HepG2 (cell line): ENCODE measurements around the gene UBE2O. TPM values are rescaled to one million over a fixed set of nuclear protein-coding genes. Genes with fewer than 3 reads are reported as not detected.

Experiments
- ARID2 ChIP-seq: sonication (generic); formaldehyde crosslinking; IDR thresholded peaks from 2 replicates; pipeline ENCODE4 v1.8.1; 2022; ENCODE audit warnings: mild to moderate bottlenecking, missing genetic modification reagents, borderline replicate concordance
- ATM ChIP-seq: fragments of 450-650 bp; IDR thresholded peaks from 2 replicates; pipeline ENCODE4 v1.7.1; 2017; ENCODE audit warnings: mild to moderate bottlenecking, borderline replicate concordance
- HNRNPK ChIP-seq: fragments of 200-400 bp; formaldehyde crosslinking; IDR thresholded peaks from 2 replicates; pipeline ENCODE4 v1.6.1; 2018; ENCODE audit warnings: low read length, low read depth, moderate library complexity, mild to moderate bottlenecking; ENCODE audit not compliant: poor library complexity, severe bottlenecking
- PRPF4 ChIP-seq: fragments of 200-400 bp; formaldehyde crosslinking; IDR thresholded peaks from 2 replicates; pipeline ENCODE4 v1.6.1; 2016; ENCODE audit warnings: low read length, low read depth; ENCODE audit not compliant: poor library complexity, severe bottlenecking
- XRCC5 ChIP-seq: fragments of 200-400 bp; formaldehyde crosslinking; optimal IDR thresholded peaks from 2 replicates; pipeline ENCODE3; 2017; ENCODE audit warnings: mild to moderate bottlenecking, low read length
- ZBTB42 ChIP-seq: sonication (generic); formaldehyde crosslinking; IDR thresholded peaks from 2 replicates; pipeline ENCODE4 v1.5.0; 2020; ENCODE audit warnings: mild to moderate bottlenecking, missing genetic modification reagents
- ZNF180 ChIP-seq: sonication (generic); formaldehyde crosslinking; IDR thresholded peaks from 2 replicates; pipeline ENCODE4 v1.4.0; 2020; ENCODE audit warnings: low read depth, missing genetic modification reagents, borderline replicate concordance
- ZNF337 ChIP-seq: sonication (generic); formaldehyde crosslinking; IDR thresholded peaks from 2 replicates; pipeline ENCODE4 v1.5.1; 2020; ENCODE audit warnings: missing genetic modification reagents, low read depth, mild to moderate bottlenecking, borderline replicate concordance
- ZNF562 ChIP-seq: sonication (generic); formaldehyde crosslinking; IDR thresholded peaks from 2 replicates; pipeline ENCODE4 v1.8.0; 2022; ENCODE audit warnings: missing genetic modification reagents, borderline replicate concordance
- ZNF644 ChIP-seq: IDR thresholded peaks from 2 replicates; pipeline ENCODE4 v1.6.1; 2016; ENCODE audit warnings: low read depth
- ZNF720 ChIP-seq: sonication (generic); formaldehyde crosslinking; IDR thresholded peaks from 2 replicates; pipeline ENCODE4 v1.4.0; 2020; ENCODE audit warnings: missing genetic modification reagents
- ZNF775 ChIP-seq: sonication (generic); formaldehyde crosslinking; IDR thresholded peaks from 2 replicates; pipeline ENCODE4 v1.4.0; 2020; ENCODE audit warnings: missing genetic modification reagents, mild to moderate bottlenecking, moderate library complexity, borderline replicate concordance
- ZNF883 ChIP-seq: sonication (generic); formaldehyde crosslinking; IDR thresholded peaks from 2 replicates; pipeline ENCODE4 v1.5.1; 2020; ENCODE audit warnings: mild to moderate bottlenecking, missing genetic modification reagents; ENCODE audit errors: not compliant biosample characterization
- polyA plus RNA-seq, 8 experiments: library from polyadenylated mRNA; depleted of rRNA in 3 of 8; stranded (reverse) in 7 of 8; unstranded in 1 of 8; fragments of >200 nt; fragmentation: Illumina TruSeq in 4 of 8; extraction: Trizol in 4 of 8; gene quantifications; 2 replicates each; pipeline versions ENCODE4 v1.2.1 to v1.2.3, GENCODE V29; 2011 to 2016; ENCODE audit warnings: low read depth in 4 of 8, missing spikeins in 1 of 8, mixed read lengths in 1 of 8; ENCODE audit not compliant: insufficient read depth in 1 of 8
- total RNA-seq, 5 experiments: library from RNA; depleted of rRNA; stranded (reverse); fragments of >200 nt; fragmentation: Illumina TruSeq; extraction: Trizol; gene quantifications; 2 replicates each; pipeline ENCODE4 v1.2.3, GENCODE V29; 2016; ENCODE audit warnings: low read depth in 1 of 5
- TF ChIP-seq, protein P1 (sequence below): sonication (generic); formaldehyde crosslinking; IDR thresholded peaks from 2 replicates; pipeline ENCODE4 v1.5.1; 2020; ENCODE audit warnings: mild to moderate bottlenecking, missing genetic modification reagents, moderate library complexity
- TF ChIP-seq, protein P2 (sequence below): sonication (generic); formaldehyde crosslinking; IDR thresholded peaks from 2 replicates; pipeline ENCODE4 v1.8.1; 2023; ENCODE audit warnings: mild to moderate bottlenecking, missing genetic modification reagents
- TF ChIP-seq, protein P3 (sequence below): sonication (generic); formaldehyde crosslinking; IDR thresholded peaks from 2 replicates; pipeline ENCODE4 v1.8.0; 2022; ENCODE audit warnings: missing genetic modification reagents, mild to moderate bottlenecking, inconsistent platforms, borderline replicate concordance
- TF ChIP-seq, protein P4 (sequence below): sonication (generic); formaldehyde crosslinking; conservative IDR thresholded peaks from 2 replicates; pipeline ENCODE4 v1.8.0; 2022; ENCODE audit warnings: mild to moderate bottlenecking, moderate library complexity, missing genetic modification reagents
- TF ChIP-seq, protein P5 (sequence below): sonication (generic); formaldehyde crosslinking; IDR thresholded peaks from 2 replicates; pipeline ENCODE4 v1.9.0; 2022; ENCODE audit warnings: missing genetic modification reagents, mild to moderate bottlenecking, borderline replicate concordance
- TF ChIP-seq, protein P6 (sequence below): sonication (generic); formaldehyde crosslinking; IDR thresholded peaks from 2 replicates; pipeline ENCODE4 v1.5.1; 2020; ENCODE audit warnings: missing genetic modification reagents, mild to moderate bottlenecking, borderline replicate concordance

UBE2O gene
- total and polyA plus RNA-seq, 2 of the 13 experiments (the other 11 are each of a cell fraction or from before 2014, with no cell fraction given), result 21.5 to 23.5 TPM

DNA sequence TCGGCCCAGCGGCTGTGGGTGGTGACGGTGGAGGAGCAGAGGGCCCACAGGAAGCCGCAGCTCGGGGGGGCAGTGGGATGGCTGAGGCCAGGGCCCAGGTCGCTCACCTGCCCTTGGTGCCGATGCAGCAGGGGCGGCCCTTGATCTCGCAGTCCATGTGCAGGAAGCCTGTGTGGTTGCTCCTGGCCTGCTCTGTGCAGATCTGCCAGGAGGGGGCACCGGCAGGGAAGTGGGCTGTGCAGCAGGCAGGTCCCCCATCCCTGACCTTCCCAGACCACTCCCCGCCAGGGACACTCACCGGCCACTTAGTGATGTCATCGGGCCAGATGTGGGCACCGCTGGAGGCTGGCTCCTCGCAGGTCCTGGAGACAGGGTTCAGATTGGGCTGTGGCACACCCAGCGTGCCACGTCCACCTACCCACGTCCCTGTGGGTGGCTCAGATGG, 20.6 kb upstream of the UBE2O start (continued):
- TF ChIP-seq, protein P1, sequence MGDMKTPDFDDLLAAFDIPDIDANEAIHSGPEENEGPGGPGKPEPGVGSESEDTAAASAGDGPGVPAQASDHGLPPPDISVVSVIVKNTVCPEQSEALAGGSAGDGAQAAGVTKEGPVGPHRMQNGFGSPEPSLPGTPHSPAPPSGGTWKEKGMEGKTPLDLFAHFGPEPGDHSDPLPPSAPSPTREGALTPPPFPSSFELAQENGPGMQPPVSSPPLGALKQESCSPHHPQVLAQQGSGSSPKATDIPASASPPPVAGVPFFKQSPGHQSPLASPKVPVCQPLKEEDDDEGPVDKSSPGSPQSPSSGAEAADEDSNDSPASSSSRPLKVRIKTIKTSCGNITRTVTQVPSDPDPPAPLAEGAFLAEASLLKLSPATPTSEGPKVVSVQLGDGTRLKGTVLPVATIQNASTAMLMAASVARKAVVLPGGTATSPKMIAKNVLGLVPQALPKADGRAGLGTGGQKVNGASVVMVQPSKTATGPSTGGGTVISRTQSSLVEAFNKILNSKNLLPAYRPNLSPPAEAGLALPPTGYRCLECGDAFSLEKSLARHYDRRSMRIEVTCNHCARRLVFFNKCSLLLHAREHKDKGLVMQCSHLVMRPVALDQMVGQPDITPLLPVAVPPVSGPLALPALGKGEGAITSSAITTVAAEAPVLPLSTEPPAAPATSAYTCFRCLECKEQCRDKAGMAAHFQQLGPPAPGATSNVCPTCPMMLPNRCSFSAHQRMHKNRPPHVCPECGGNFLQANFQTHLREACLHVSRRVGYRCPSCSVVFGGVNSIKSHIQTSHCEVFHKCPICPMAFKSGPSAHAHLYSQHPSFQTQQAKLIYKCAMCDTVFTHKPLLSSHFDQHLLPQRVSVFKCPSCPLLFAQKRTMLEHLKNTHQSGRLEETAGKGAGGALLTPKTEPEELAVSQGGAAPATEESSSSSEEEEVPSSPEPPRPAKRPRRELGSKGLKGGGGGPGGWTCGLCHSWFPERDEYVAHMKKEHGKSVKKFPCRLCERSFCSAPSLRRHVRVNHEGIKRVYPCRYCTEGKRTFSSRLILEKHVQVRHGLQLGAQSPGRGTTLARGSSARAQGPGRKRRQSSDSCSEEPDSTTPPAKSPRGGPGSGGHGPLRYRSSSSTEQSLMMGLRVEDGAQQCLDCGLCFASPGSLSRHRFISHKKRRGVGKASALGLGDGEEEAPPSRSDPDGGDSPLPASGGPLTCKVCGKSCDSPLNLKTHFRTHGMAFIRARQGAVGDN (CRISPR knock-in tag), result peak; percentile 59; the same call in 1 of the 2 replicates
- TF ChIP-seq ZBTB42, result no peak
- no peak for TF ChIP-seq PRPF4
- TF ChIP-seq, protein P2, sequence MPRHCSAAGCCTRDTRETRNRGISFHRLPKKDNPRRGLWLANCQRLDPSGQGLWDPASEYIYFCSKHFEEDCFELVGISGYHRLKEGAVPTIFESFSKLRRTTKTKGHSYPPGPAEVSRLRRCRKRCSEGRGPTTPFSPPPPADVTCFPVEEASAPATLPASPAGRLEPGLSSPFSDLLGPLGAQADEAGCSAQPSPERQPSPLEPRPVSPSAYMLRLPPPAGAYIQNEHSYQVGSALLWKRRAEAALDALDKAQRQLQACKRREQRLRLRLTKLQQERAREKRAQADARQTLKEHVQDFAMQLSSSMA, result no peak
- TF ChIP-seq ZNF883, result peak; percentile 30
- TF ChIP-seq, protein P3, sequence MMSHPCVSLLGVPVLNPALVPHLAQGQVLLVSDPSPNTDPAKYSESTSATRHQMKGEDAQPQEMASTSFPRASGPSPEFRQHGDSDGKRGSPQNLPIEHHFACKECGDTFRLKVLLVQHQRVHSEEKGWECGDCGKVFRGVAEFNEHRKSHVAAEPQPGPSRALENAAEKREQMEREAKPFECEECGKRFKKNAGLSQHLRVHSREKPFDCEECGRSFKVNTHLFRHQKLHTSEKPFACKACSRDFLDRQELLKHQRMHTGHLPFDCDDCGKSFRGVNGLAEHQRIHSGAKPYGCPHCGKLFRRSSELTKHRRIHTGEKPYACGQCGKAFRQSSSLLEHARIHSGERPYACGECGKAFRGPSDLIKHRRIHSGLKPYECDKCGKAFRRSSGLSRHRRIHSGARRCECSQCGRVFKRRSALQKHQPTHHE (CRISPR knock-in tag), result no peak
- TF ChIP-seq XRCC5, result peak; percentile 79
- no peak for TF ChIP-seq ARID2 (CRISPR knock-in tag)
- TF ChIP-seq ZNF644 (CRISPR knock-in tag), result no peak
- TF ChIP-seq ATM, result no peak
- no peak for TF ChIP-seq HNRNPK
- no peak for TF ChIP-seq ZNF562
- TF ChIP-seq, protein P4, sequence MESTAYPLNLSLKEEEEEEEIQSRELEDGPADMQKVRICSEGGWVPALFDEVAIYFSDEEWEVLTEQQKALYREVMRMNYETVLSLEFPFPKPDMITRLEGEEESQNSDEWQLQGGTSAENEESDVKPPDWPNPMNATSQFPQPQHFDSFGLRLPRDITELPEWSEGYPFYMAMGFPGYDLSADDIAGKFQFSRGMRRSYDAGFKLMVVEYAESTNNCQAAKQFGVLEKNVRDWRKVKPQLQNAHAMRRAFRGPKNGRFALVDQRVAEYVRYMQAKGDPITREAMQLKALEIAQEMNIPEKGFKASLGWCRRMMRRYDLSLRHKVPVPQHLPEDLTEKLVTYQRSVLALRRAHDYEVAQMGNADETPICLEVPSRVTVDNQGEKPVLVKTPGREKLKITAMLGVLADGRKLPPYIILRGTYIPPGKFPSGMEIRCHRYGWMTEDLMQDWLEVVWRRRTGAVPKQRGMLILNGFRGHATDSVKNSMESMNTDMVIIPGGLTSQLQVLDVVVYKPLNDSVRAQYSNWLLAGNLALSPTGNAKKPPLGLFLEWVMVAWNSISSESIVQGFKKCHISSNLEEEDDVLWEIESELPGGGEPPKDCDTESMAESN (CRISPR knock-in tag), result 0 out of 2 replicates have a peak, but pooled peaks have one; percentile 23
- TF ChIP-seq ZNF720 (CRISPR knock-in tag), result no peak
- TF ChIP-seq, protein P5, sequence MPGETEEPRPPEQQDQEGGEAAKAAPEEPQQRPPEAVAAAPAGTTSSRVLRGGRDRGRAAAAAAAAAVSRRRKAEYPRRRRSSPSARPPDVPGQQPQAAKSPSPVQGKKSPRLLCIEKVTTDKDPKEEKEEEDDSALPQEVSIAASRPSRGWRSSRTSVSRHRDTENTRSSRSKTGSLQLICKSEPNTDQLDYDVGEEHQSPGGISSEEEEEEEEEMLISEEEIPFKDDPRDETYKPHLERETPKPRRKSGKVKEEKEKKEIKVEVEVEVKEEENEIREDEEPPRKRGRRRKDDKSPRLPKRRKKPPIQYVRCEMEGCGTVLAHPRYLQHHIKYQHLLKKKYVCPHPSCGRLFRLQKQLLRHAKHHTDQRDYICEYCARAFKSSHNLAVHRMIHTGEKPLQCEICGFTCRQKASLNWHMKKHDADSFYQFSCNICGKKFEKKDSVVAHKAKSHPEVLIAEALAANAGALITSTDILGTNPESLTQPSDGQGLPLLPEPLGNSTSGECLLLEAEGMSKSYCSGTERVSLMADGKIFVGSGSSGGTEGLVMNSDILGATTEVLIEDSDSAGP (CRISPR knock-in tag), result 0 out of 2 replicates have a peak, but pooled peaks have one; percentile 13
- TF ChIP-seq, protein P6, sequence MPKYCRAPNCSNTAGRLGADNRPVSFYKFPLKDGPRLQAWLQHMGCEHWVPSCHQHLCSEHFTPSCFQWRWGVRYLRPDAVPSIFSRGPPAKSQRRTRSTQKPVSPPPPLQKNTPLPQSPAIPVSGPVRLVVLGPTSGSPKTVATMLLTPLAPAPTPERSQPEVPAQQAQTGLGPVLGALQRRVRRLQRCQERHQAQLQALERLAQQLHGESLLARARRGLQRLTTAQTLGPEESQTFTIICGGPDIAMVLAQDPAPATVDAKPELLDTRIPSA (CRISPR knock-in tag), result no peak
- no peak for TF ChIP-seq ZNF775 (CRISPR knock-in tag)
- TF ChIP-seq ZNF180 (CRISPR knock-in tag), result no peak
- no peak for TF ChIP-seq ZNF337 (CRISPR knock-in tag)
